ENCODE measurements around the gene AP1S3.
"Not testable (repeated sequence)": the region's sequence is repeated elsewhere in the genome, so short reads cannot be mapped to it uniquely, and the experiment has no call there.

AP1S3 gene

GRCh38 chr2:223853425-223853837 is 16.0 kb upstream of the AP1S3 start:
- DNase-seq (ENCODE audit: low read depth), result no peak

- no peak for DNase-seq (ENCODE audit: low read depth)
Observed at GRCh38 chr2:223852281-223852795, 15.0 kb upstream of the AP1S3 start.

GRCh38 chr2:223847410-223847809 is 10.0 kb upstream of the AP1S3 start:
- DNase-seq (ENCODE audit: low read depth), result no peak

- DNase-seq (ENCODE audit: low read depth), result no peak
Observed at GRCh38 chr2:223846515-223846914, 9.1 kb upstream of the AP1S3 start.

- no peak for DNase-seq (ENCODE audit: low read depth)
Observed at GRCh38 chr2:223841436-223842190, 4.2 kb upstream of the AP1S3 start.

GRCh38 chr2:223835701-223836532 is 1.5 kb downstream of the AP1S3 start:
- no peak for DNase-seq (ENCODE audit: low read depth)

GRCh38 chr2:223834431-223834830 is 3.0 kb downstream of the AP1S3 start:
- no peak for DNase-seq (ENCODE audit: low read depth)

GRCh38 chr2:223832241-223832903 is 5.0 kb downstream of the AP1S3 start:
- DNase-seq (ENCODE audit: low read depth), result no peak

GRCh38 chr2:223829128-223829527 is 8.3 kb downstream of the AP1S3 start:
- DNase-seq (ENCODE audit: low read depth), result no peak

GRCh38 chr2:223828314-223828713 is 9.1 kb downstream of the AP1S3 start:
- DNase-seq (ENCODE audit: low read depth), result no peak

GRCh38 chr2:223826995-223827394 is 10.4 kb downstream of the AP1S3 start:
- DNase-seq (ENCODE audit: low read depth), result no peak

GRCh38 chr2:223824301-223824700 is 13.1 kb downstream of the AP1S3 start:
- DNase-seq (ENCODE audit: low read depth), result no peak

GRCh38 chr2:223822818-223823217 is 14.6 kb downstream of the AP1S3 start:
- DNase-seq (ENCODE audit: low read depth), result no peak

GRCh38 chr2:223820549-223820948 is 16.8 kb downstream of the AP1S3 start:
- DNase-seq (ENCODE audit: low read depth), result no peak

GRCh38 chr2:223819891-223820290 is 17.5 kb downstream of the AP1S3 start:
- DNase-seq (ENCODE audit: low read depth), result no peak

- no peak for DNase-seq (ENCODE audit: low read depth)
Observed at GRCh38 chr2:223815884-223816570, 21.4 kb downstream of the AP1S3 start.

GRCh38 chr2:223815186-223815883 is 22.0 kb downstream of the AP1S3 start:
- DNase-seq (ENCODE audit: low read depth), result no peak

GRCh38 chr2:223814764-223815163 is 22.6 kb downstream of the AP1S3 start:
- not testable (repeated sequence) for DNase-seq (ENCODE audit: low read depth)

- no peak for DNase-seq (ENCODE audit: low read depth)
Observed at GRCh38 chr2:223813329-223813728, 24.1 kb downstream of the AP1S3 start.

GRCh38 chr2:223811757-223812156 is 25.6 kb downstream of the AP1S3 start:
- DNase-seq (ENCODE audit: low read depth), result no peak

GRCh38 chr2:223805008-223805407 is 32.4 kb downstream of the AP1S3 start:
- DNase-seq (ENCODE audit: low read depth), result no peak
